ENCODE measurements around the gene ERCC4.

DNA sequence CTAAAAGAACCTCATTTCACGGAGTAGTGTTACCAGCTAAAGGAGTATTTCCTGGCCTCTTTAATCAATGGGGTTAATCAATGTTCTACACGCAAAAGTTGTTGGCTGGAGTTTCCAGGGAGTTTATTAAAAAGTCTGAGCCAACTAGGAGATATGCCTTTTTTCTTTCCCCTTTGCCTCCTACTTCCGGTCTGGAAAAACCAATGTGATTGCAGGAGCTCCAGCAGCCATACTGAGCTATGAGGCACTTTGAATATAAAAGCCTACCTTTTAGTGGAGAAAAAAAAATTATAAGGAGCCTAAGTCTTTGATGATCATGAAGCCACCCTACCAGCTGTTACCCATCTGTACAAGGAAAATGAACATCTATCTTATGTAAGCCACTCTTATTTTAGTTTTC lies 17.9 kb upstream of the ERCC4 start:
- TF ChIP-seq POLR2AphosphoS5 (IDR thresholded peaks at IDR 0.05; ENCODE audit: low read depth) (no peak), EZH2 (IDR thresholded peaks at IDR 0.05; ENCODE audit: low read depth, unreplicated experiment) (no peak), EZH2phosphoT487 (IDR thresholded peaks at IDR 0.05; ENCODE audit: unreplicated experiment) (no peak), JUNB (IDR thresholded peaks at IDR 0.05; ENCODE audit: unreplicated experiment) (no peak), NANOG (IDR thresholded peaks at IDR 0.05; ENCODE audit: borderline replicate concordance) (no peak), CREB1 (CRISPR knock-in tag; IDR thresholded peaks at IDR 0.05; ENCODE audit: low read depth) (no peak), STAT1 (IDR thresholded peaks at IDR 0.05; ENCODE audit: unreplicated experiment) (no peak)
- TF ChIP-seq, protein P1, sequence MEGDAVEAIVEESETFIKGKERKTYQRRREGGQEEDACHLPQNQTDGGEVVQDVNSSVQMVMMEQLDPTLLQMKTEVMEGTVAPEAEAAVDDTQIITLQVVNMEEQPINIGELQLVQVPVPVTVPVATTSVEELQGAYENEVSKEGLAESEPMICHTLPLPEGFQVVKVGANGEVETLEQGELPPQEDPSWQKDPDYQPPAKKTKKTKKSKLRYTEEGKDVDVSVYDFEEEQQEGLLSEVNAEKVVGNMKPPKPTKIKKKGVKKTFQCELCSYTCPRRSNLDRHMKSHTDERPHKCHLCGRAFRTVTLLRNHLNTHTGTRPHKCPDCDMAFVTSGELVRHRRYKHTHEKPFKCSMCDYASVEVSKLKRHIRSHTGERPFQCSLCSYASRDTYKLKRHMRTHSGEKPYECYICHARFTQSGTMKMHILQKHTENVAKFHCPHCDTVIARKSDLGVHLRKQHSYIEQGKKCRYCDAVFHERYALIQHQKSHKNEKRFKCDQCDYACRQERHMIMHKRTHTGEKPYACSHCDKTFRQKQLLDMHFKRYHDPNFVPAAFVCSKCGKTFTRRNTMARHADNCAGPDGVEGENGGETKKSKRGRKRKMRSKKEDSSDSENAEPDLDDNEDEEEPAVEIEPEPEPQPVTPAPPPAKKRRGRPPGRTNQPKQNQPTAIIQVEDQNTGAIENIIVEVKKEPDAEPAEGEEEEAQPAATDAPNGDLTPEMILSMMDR (conservative IDR thresholded peaks at IDR 0.05; ENCODE audit: low read depth in 2 of 2) = no peak
- TF ChIP-seq, protein P2, sequence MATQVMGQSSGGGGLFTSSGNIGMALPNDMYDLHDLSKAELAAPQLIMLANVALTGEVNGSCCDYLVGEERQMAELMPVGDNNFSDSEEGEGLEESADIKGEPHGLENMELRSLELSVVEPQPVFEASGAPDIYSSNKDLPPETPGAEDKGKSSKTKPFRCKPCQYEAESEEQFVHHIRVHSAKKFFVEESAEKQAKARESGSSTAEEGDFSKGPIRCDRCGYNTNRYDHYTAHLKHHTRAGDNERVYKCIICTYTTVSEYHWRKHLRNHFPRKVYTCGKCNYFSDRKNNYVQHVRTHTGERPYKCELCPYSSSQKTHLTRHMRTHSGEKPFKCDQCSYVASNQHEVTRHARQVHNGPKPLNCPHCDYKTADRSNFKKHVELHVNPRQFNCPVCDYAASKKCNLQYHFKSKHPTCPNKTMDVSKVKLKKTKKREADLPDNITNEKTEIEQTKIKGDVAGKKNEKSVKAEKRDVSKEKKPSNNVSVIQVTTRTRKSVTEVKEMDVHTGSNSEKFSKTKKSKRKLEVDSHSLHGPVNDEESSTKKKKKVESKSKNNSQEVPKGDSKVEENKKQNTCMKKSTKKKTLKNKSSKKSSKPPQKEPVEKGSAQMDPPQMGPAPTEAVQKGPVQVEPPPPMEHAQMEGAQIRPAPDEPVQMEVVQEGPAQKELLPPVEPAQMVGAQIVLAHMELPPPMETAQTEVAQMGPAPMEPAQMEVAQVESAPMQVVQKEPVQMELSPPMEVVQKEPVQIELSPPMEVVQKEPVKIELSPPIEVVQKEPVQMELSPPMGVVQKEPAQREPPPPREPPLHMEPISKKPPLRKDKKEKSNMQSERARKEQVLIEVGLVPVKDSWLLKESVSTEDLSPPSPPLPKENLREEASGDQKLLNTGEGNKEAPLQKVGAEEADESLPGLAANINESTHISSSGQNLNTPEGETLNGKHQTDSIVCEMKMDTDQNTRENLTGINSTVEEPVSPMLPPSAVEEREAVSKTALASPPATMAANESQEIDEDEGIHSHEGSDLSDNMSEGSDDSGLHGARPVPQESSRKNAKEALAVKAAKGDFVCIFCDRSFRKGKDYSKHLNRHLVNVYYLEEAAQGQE (IDR thresholded peaks at IDR 0.05; ENCODE audit: unreplicated experiment) = no peak
- TF ChIP-seq, protein P3, sequence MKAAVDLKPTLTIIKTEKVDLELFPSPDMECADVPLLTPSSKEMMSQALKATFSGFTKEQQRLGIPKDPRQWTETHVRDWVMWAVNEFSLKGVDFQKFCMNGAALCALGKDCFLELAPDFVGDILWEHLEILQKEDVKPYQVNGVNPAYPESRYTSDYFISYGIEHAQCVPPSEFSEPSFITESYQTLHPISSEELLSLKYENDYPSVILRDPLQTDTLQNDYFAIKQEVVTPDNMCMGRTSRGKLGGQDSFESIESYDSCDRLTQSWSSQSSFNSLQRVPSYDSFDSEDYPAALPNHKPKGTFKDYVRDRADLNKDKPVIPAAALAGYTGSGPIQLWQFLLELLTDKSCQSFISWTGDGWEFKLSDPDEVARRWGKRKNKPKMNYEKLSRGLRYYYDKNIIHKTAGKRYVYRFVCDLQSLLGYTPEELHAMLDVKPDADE (IDR thresholded peaks at IDR 0.05) = no peak

Data from GM23338 (cell line).